Measurements from ENCODE around the gene SLC6A1. TPM values are rescaled to one million over a fixed set of nuclear protein-coding genes. Genes with fewer than 3 reads are reported as not detected.

SLC6A1 gene
- total RNA-seq, 1 donor from 2014 or later, result 0.52 TPM

DNA sequence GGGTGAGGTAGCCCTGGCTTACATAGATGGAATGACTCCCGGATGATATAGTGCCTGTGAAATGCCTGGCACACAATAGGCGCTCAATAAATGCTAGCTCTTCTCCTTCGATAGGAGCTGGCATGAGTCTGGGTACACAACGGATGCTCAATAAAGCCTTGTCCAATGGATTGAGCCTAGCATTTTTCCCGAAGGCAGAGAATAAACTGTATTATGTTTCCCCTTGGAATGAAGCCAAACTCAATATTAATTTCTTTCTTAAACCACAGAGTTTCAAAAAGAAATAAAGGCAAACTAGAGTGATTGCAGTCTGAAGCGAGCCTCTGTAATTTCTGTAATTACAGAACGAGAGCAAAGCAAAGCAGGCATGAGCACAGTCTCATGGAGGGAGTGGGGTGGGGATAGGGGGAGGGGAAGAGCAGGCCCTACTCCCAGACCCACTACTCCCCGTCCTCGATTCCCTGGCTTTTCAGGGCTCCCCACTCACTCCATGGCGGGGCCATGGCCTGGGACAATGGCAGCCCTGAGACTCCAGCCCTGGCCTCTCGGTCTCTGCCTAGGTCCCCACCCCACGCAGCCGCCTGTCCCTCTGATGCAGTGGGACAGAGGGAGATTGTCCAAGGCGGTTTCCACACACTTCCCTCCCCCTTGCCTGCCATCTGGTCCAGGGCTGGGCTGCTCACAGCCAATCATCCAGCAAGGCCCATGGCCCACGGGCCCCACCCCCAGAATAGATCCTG lies 18.0 kb downstream of the SLC6A1 start:
- H3K36me3 Mint-ChIP-seq, result no peaks in the 10 kb centered on the region
- H3K27ac Mint-ChIP-seq, result peak overlapping the region; percentile 65
- Histone ChIP-seq H4K20me1 (ENCODE audit: low read depth) (no peaks in the 10 kb centered on the region), H3K27me3 (no peaks in the 10 kb centered on the region), H3K9me3 (ENCODE audit: low read depth) (no peaks in the 10 kb centered on the region), H3K4me3 (no peak overlapping the region), H2AFZ (replicated peaks) (no peak overlapping the region), H3K79me2 (ENCODE audit: low read depth) (no peaks in the 10 kb centered on the region), H3K4me1 (no peaks in the 10 kb centered on the region), H3K36me3 (no peaks in the 10 kb centered on the region), H3K4me2 (no peak overlapping the region), H3K9ac (no peak overlapping the region), H3K27ac (no peak overlapping the region), H3F3A (ENCODE audit: low read depth) (no peaks in the 10 kb centered on the region)
- peaks cover 4% of the 10 kb centered on the region for H3K27me3 Mint-ChIP-seq (ENCODE audit: insufficient read depth, low read depth)
- no peak overlapping the region for H3K4me3 Mint-ChIP-seq
- H3K9me3 Mint-ChIP-seq, result no peaks in the 10 kb centered on the region
- no peak for DNase-seq (ENCODE audit: low spot score)
- peaks cover 11% of the 10 kb centered on the region for H3K4me1 Mint-ChIP-seq
- TF ChIP-seq EZH2phosphoT487 (IDR thresholded peaks at IDR 0.05), result no peak
- TF ChIP-seq, protein P1, sequence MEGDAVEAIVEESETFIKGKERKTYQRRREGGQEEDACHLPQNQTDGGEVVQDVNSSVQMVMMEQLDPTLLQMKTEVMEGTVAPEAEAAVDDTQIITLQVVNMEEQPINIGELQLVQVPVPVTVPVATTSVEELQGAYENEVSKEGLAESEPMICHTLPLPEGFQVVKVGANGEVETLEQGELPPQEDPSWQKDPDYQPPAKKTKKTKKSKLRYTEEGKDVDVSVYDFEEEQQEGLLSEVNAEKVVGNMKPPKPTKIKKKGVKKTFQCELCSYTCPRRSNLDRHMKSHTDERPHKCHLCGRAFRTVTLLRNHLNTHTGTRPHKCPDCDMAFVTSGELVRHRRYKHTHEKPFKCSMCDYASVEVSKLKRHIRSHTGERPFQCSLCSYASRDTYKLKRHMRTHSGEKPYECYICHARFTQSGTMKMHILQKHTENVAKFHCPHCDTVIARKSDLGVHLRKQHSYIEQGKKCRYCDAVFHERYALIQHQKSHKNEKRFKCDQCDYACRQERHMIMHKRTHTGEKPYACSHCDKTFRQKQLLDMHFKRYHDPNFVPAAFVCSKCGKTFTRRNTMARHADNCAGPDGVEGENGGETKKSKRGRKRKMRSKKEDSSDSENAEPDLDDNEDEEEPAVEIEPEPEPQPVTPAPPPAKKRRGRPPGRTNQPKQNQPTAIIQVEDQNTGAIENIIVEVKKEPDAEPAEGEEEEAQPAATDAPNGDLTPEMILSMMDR (IDR thresholded peaks at IDR 0.05), result no peak
- no peak for TF ChIP-seq EZH2 (IDR thresholded peaks at IDR 0.05)

DNA sequence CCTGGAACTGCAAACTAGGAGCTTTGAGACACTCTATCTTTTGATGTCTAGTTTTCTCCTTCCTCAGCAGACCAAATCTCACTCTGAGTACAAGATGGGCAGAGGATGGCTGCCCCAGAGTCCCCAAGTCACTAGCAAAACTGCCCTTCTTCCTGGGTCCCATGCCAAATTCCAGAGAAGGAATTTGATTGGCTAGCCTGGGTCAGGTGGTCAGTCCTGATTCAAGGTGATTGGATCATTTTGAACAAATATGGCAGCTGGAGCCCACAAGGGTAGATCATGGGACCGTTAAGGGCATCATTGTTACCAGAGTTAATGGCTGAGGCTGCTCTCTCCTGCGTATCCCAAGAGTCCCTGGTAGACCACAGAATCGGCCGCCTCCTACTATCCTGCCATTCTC lies 21.7 kb downstream of the SLC6A1 start:
- peaks cover 5% of the 10 kb centered on the region for H3K4me1 Mint-ChIP-seq
- Histone ChIP-seq H3K4me2 (no peak overlapping the region), H3K79me2 (ENCODE audit: low read depth) (no peaks in the 10 kb centered on the region), H3K9ac (no peak overlapping the region), H3K9me3 (ENCODE audit: low read depth) (no peaks in the 10 kb centered on the region), H3K4me3 (no peak overlapping the region), H3K27ac (no peak overlapping the region), H3F3A (ENCODE audit: low read depth) (no peaks in the 10 kb centered on the region), H3K27me3 (no peaks in the 10 kb centered on the region), H3K36me3 (no peaks in the 10 kb centered on the region), H3K4me1 (no peaks in the 10 kb centered on the region), H4K20me1 (ENCODE audit: low read depth) (no peaks in the 10 kb centered on the region), H2AFZ (replicated peaks) (no peak overlapping the region)
- peaks cover 6% of the 10 kb centered on the region for H3K27me3 Mint-ChIP-seq (ENCODE audit: insufficient read depth, low read depth)
- H3K36me3 Mint-ChIP-seq, result no peaks in the 10 kb centered on the region
- no peak overlapping the region for H3K27ac Mint-ChIP-seq
- no peaks in the 10 kb centered on the region for H3K9me3 Mint-ChIP-seq
- H3K4me3 Mint-ChIP-seq, result no peak overlapping the region
- DNase-seq (ENCODE audit: low spot score), result no peak
- TF ChIP-seq, protein P1 (IDR thresholded peaks at IDR 0.05), result no peak
- no peak for TF ChIP-seq EZH2 (IDR thresholded peaks at IDR 0.05)
- TF ChIP-seq EZH2phosphoT487 (IDR thresholded peaks at IDR 0.05), result no peak

DNA sequence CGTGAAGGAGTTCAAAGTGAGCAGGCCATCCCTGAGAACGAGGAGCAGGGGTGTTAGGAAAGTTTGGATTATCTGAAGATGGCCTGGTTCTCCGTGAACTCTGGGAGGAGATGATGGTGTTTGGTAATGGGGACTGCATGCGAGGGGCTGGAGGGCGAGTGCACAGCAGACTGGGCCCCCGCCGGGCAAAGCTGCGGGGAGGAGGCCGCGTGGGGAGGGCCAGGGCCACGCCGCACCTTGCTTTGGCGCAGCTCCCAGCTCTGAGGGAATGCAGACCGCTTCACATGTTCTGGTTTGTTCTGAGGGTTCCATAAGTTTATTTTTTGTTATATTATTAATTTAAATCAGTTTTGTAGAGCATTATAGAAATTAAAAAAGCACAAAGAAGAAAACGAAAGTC lies 22.2 kb downstream of the SLC6A1 start:
- H3K27me3 Mint-ChIP-seq (ENCODE audit: insufficient read depth, low read depth), result peaks cover 6% of the 10 kb centered on the region
- Histone ChIP-seq H3K79me2 (ENCODE audit: low read depth) (no peaks in the 10 kb centered on the region), H2AFZ (replicated peaks) (no peak overlapping the region), H3K27ac (no peak overlapping the region), H3K4me2 (no peak overlapping the region), H3K36me3 (no peaks in the 10 kb centered on the region), H3K4me1 (no peaks in the 10 kb centered on the region), H4K20me1 (ENCODE audit: low read depth) (no peaks in the 10 kb centered on the region), H3K9me3 (ENCODE audit: low read depth) (no peaks in the 10 kb centered on the region), H3K9ac (no peak overlapping the region), H3K4me3 (no peak overlapping the region), H3K27me3 (no peaks in the 10 kb centered on the region), H3F3A (ENCODE audit: low read depth) (no peaks in the 10 kb centered on the region)
- H3K27ac Mint-ChIP-seq, result no peak overlapping the region
- no peaks in the 10 kb centered on the region for H3K9me3 Mint-ChIP-seq
- TF ChIP-seq EZH2 (IDR thresholded peaks at IDR 0.05) (no peak), EZH2phosphoT487 (IDR thresholded peaks at IDR 0.05) (no peak)
- TF ChIP-seq, protein P1 (IDR thresholded peaks at IDR 0.05), result no peak
- H3K4me3 Mint-ChIP-seq, result no peak overlapping the region
- DNase-seq (ENCODE audit: low spot score), result no peak
- no peaks in the 10 kb centered on the region for H3K36me3 Mint-ChIP-seq
- H3K4me1 Mint-ChIP-seq, result peaks cover 5% of the 10 kb centered on the region
